Body of pancreas (tissue), 4 donors: ENCODE measurements around the gene KRTCAP3.

Experiments used
- CTCF ChIP-seq, 7 experiments: fragments of 450-650 bp in 4 of 7; fragments of 200-600 bp in 3 of 7; sonication (generic) in 3 of 7; IDR thresholded peaks; one replicate each; pipeline ENCODE4 v1.5.1; 2016 to 2019; ENCODE audit warnings: antibody characterized with exemption in 7 of 7
- POLR2A ChIP-seq, 3 donors: fragments of 450-650 bp; IDR thresholded peaks; one replicate each; pipeline ENCODE4 v1.6.1; 2016; ENCODE audit warnings: antibody characterized with exemption in 3 of 3, mild to moderate bottlenecking in 2 of 3

DNA sequence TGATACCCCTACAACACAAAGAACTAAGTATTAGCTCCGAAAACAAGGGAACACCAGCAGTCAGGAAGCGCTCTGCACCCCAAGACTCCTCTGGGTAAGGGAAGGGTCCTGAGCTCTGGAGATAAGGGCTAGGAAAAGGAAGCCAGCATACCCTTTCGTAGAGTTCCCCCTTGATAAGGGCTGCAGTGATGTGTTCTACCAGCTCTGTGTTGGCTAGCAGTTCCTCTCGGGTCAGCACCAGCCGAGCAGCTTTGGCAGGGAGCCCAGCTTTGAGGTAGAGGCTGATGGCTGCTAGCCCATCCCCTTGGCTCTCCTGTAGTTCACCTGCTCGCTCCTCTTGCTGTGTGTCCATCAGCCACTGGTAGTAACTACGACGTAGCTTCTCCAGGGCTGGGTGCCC lies 18.9 kb downstream of the KRTCAP3 start:
- TF ChIP-seq CTCF (IDR thresholded peaks at IDR 0.05), result no peak
- no peak for TF ChIP-seq POLR2A (IDR thresholded peaks at IDR 0.05)
